ENCODE results near the gene PRRT1B. TPM values are rescaled to one million over a fixed set of nuclear protein-coding genes. Genes with fewer than 3 reads are reported as not detected.

PRRT1B gene
- total RNA-seq, 5 donors from 2014 or later (not counting 1 experiment from before 2014, with no cell fraction given): not detected

Other genes starting within 250 kb of the PRRT1B start
- 100 to 1,000 TPM; 259 to 375 (median 370) TPM for gene PRRC2B, start 151.4 kb upstream of the PRRT1B start, total RNA-seq
- gene POMT1, start 42.6 kb upstream of the PRRT1B start, total RNA-seq: 10 to 100 TPM; 45.3 to 74.4 (median 56.9) TPM
- gene UCK1, start 14.3 kb upstream of the PRRT1B start, total RNA-seq: 10 to 100 TPM; 20.0 to 34.7 (median 32.0) TPM
- 100 to 1,000 TPM in 4 of 5 donors, 10 to 100 TPM in 1; 97.9 to 167 (median 139) TPM for gene RAPGEF1, start 194.6 kb downstream of the PRRT1B start, total RNA-seq